Measurements from ENCODE around the gene TMUB2.

Gene TMUB2

GRCh38 chr17:44203731-44204440 lies 17.1 kb downstream of the TMUB2 start:
- DNase-seq: peak; percentile 73 to 75

DNA sequence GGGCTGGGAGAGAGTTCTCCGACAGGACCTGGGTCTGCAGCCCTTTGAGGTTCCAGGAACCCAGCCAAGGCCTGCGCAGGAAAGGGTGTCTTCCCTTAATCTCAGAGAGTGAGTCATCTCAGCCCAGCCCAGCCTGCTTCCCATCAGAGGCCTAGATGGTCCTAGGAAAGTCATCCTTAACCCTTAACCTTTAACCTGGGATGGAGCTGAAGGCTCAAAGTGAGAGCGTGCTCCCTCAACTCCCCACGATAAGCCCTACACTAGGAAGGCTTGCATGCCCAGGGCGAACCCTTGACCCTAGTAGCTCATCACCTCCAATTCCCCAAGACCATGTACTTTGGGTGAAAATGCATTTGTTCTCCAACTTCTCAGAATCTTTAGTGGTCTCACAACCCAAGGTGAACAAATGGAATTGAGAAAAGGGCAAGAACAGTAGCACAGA lies 17.7 kb downstream of the TMUB2 start:
- DNase-seq: no peak

DNA sequence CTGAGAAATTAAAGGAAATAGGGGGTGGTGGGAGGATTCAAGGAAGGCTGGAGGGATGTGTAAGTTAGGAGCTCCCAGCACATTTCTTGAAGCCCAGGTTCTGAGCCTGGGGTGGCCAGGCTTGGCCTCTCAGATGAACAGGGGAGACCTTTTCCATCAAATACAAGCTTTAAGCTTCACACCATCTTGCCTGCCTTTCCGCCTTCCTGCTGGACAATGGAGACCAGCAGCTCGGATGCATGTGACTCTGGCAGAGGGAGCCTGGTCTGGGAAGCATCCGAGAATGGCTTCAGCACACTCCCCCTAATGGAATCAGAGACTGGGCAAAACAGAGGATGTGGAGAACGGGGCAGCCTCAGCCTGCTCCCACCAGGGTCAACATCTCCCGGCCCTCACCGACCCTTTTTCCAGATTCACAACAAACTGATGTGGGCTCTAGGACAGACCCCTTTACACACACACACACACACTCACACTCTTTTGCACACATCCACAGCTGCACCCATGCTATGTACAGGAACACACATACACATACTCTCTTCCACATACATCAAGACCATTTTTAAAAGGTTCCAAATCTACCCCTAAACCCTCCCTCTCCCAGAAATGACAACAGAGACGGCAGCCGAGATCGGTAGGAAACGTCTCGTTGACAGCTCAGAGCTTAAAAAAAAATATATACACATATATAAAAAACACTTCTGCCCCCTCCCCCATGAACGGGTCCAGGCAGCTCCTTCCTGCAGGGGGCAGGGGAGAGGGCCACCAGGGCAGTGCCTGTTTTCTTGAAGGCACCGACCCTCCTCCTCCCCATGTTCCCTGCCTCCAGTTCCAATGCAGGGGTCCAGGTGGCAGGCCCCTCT lies 19.4 kb downstream of the TMUB2 start:
- no peak for DNase-seq

DNA sequence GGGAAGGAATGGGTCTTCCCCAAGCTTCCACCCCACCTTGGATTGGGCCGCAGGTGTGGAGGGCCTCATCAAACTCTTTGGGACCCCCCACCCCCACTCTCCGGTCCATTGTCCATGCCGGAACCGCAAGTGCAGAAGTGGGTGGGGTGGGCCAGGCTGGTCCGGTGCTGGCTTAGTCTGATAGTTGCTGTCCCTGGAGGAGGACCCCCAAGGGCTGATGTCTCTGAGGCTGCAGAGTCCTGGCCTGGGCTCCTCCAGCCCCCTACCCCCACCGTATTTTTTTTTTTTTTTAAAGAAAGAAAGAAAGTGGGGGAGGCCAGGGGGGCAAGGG lies 20.0 kb downstream of the TMUB2 start:
- no peak for DNase-seq

DNA sequence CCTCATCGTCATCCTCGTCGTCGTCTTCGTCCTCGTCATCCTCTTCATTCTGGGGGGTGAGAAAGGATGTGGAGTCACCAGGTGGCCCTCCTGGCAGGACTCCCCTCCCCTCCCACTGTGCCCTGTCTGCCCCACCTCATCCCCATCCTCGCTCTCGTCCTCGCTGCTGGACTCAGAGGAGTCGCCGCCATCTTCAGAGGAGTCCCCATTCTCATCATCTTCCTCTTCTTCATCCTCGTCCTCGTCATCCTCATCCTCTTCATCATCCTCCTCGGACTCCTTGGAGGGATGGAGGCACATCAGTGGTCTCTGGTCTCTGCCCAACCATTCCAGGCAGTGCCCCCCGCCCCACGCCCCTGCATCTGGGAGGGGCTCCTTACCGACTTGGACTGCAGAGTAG lies 20.5 kb downstream of the TMUB2 start:
- no peak for DNase-seq

GRCh38 chr17:44207743-44208142 lies 21.0 kb downstream of the TMUB2 start:
- no peak for DNase-seq

DNA sequence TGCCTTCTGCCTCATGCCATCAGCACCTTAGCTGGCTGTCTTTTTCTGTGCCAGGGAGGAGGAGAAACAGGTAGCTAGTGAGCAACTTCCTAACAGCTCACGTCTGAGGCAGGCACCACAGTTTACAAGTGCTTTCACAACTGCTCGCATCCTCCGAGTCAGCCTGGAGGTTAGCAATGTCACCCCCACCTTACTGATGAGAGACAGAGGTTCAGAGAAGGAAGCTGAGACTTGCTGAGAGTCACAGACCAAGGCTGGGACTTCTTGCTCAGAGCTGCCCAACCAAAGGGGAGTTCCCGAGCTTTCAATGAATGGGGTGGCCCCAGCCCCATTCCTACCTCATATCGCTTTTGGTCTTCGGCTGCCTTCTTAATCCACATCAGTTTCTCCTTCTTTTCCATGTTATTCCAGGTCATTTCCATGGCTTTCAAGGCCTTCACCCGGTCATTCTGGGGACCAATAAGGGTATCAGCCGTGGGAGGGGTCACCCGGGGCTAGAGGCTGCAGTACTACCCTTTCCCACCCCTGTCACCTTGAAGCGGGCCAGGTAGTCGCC lies 23.1 kb downstream of the TMUB2 start:
- DNase-seq: peak; percentile 68 to 77

GRCh38 chr17:44210342-44211192 lies 23.8 kb downstream of the TMUB2 start:
- peak; percentile 91 to 97 for DNase-seq

- DNase-seq: no peak
Observed at GRCh38 chr17:44211281-44212265, 24.8 kb downstream of the TMUB2 start.

GRCh38 chr17:44212507-44213402 lies 26.0 kb downstream of the TMUB2 start:
- no peak for DNase-seq

DNA sequence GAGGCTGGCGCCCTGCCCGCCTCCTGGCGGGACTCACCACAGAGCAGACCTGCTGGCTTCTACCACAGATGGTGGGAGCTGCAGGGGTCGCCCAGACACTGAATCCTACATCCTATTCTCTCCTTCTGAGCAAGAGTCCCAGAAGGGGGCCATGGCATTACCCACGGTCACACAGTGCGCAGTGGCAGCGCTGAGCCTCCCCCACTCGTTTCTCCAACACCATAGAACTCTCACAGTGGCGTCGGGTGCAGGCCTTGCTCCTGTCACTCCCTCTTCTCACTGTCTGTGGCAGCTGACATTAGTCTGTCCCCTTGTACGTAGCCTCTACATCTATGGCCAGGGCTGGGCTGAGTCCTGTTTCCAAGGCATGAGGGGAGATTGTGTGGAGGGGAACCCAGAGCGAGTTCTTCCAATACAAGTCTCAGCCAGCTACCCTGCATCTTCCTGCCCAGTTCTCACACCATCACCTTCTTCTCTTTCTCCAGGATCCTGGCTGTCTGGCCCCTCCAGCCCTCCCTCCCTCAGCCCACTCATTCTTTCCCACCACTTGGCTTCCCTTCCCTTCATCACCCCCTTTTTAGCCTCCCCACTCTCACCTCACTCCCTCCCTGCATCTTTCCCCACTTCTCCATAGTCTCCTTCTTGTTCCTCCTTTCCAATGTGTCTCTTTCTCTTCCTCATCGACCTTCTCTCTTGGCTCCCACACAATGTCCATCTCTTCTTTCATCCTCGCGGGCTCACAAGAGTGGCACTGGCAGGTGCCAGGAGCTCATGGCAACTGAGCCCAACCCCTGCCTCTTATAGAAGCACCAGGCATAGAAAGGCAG lies 26.8 kb downstream of the TMUB2 start:
- no peak for DNase-seq

DNA sequence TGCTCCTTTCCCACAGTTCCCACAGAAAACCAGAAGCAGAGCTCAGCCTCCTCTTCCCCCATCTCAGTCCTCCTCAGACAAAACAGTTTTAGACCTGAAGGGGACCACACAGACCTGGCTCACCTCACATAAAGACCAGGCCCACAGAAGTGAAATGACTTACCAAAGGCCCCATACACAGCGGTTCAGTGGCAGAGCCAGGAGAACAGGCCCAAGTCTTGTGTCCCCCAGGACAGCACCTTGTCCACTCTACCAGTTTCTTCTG lies 27.4 kb downstream of the TMUB2 start:
- no peak for DNase-seq

DNA sequence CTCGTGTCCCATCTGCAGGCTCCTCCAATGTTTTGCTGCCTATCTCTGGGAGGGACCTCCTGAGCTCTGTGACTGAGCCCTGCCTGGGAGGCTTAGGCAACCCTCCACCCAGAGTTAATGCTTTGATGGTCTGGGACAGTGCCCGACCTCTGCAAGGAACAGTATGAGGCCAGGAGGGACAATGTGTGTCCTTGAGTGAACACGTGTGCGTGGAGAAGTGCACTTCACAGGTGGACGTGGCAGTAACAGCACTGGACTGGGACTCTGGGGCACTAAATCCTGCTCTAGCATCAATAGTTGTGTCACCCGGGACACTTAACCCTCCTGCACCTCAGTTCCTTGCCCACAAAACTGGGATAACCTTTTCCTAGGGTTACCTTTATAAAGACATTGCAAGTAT lies 28.1 kb downstream of the TMUB2 start:
- no peak for DNase-seq

GRCh38 chr17:44216173-44216572 lies 29.4 kb downstream of the TMUB2 start:
- no peak for DNase-seq

DNA sequence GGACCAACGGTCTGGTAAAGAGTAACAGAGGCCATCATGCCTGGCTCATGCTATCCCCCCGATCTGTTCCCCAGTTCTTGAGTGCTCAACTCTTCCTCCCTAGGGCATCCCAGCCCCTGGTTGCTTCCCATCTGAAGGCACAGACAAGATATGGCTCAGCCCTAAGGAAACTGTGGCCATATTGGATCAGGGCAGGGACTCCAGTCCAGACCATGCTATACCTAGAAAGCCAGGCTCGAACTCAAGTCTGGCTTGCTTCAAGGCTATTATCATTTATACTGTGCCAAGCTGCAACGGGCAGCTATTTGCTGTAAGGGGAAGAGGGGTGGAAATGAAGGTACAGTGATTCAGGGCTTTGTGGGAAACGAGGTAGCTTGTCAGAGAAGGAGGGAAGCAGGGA lies 29.9 kb downstream of the TMUB2 start:
- peak in 1 of 2 experiments; percentile 53 for DNase-seq

DNA sequence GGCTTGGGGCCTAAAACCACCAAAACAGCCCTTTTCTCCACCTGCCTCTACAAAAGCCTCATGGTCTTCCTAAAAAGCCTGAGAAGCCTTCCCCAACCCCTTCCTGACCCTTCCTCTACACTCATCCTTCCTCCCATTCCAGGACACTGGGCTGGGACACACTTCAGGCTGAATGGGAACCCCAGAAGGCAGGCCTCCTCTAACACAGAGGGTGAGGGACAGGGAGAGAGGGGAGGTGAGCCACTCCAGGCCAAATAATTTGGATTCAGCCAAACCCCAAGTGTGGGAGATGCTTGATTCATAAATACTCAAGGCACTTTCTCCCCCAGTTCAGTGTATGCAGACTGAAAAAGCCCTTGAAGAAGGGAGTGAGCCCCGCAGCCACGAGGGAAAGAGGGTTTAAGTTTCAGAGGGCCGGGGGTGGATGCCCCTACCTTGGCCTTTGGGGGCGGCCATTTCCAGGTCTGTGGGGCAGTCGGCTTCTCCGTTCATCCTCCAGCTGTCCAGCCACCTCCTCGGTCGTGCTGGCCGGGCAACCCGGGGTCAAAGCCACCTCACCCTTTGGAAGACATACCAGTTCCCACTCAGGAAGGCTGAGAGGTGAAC lies 31.1 kb downstream of the TMUB2 start:
- no peak for DNase-seq

- peak; percentile 89 to 92 for DNase-seq
Observed at GRCh38 chr17:44218344-44219107, 31.8 kb downstream of the TMUB2 start.

DNA sequence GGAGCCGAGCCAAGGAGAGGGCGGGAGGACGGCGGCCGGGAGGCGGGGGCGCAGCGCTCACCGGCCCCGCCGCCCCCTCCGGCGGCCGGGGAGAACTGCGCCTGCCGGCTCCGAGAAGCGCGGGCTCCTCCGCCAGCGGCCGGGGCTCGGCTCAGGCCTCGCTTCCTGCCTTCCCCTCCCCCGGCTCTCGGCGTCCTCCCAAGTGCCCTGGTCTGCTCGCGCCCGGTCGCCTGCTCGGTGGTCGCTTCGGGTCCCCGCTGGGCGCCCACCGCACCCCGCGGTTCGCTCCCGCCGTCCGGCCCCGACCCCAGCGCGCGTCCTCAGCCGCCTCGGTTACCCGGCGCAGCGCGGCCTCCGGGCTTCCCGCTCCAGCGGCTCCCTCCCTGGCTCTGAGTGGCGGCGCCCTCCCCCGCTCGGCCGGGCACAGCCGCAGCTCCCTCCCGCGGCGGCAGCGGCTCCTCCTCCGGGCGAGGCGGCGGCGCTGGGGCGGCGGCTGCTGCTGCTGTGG lies 32.4 kb downstream of the TMUB2 start:
- DNase-seq: peak; percentile 77 to 84

All from activated T-cell treated with anti-CD3 and anti-CD28 coated beads, Interleukin-2, amount 50 U/mL, for 48 hours (primary cell).